ENCODE results near the gene NECTIN1.

GRCh38 chr11:119671051-119671450 lies 57.9 kb downstream of the NECTIN1 start:
- TF ChIP-seq, protein P1, sequence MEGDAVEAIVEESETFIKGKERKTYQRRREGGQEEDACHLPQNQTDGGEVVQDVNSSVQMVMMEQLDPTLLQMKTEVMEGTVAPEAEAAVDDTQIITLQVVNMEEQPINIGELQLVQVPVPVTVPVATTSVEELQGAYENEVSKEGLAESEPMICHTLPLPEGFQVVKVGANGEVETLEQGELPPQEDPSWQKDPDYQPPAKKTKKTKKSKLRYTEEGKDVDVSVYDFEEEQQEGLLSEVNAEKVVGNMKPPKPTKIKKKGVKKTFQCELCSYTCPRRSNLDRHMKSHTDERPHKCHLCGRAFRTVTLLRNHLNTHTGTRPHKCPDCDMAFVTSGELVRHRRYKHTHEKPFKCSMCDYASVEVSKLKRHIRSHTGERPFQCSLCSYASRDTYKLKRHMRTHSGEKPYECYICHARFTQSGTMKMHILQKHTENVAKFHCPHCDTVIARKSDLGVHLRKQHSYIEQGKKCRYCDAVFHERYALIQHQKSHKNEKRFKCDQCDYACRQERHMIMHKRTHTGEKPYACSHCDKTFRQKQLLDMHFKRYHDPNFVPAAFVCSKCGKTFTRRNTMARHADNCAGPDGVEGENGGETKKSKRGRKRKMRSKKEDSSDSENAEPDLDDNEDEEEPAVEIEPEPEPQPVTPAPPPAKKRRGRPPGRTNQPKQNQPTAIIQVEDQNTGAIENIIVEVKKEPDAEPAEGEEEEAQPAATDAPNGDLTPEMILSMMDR (IDR thresholded peaks at IDR 0.05), result no peak
- no peak for TF ChIP-seq POLR2A (IDR thresholded peaks at IDR 0.05)

Data from right lobe of liver (tissue), 4 donors.